GM23338 (cell line): ENCODE data around the gene MATR3. TPM values are rescaled to one million over a fixed set of nuclear protein-coding genes. Genes with fewer than 3 reads are reported as not detected.

Experiments used
- ATAC-seq: fragments of 200-7000 bp; cut with Tn5 transposase; 3 replicates; pipeline ENCODE4 v1.9.1; 2020
- DNase-seq: peaks from one replicate; pipeline ENCODE4 v3.0.0-alpha.2; 2015; ENCODE audit warnings: low spot score
- H2AFZ ChIP-seq: fragments of 200-600 bp; sonication (generic); 2 replicates; pipeline ENCODE4 v1.8.0; 2016; ENCODE audit warnings: antibody characterized with exemption, mild to moderate bottlenecking, moderate library complexity
- H3F3A ChIP-seq: fragments of 200-600 bp; sonication (generic); replicated peaks from 2 replicates; pipeline ENCODE4 v1.8.0; 2017; ENCODE audit warnings: antibody characterized with exemption, mixed run types, low read depth
- H3K27ac ChIP-seq: fragments of 200-600 bp; sonication (generic); 2 replicates; pipeline ENCODE4 v1.6.1; 2016; ENCODE audit warnings: low read depth
- H3K27me3 ChIP-seq: fragments of 200-600 bp; sonication (generic); 2 replicates; pipeline ENCODE4 v1.8.0; 2016; ENCODE audit warnings: mild to moderate bottlenecking, mixed run types, moderate library complexity; ENCODE audit not compliant: insufficient read depth
- H3K36me3 ChIP-seq: fragments of 200-600 bp; sonication (generic); 2 replicates; pipeline ENCODE4 v1.8.0; 2016; ENCODE audit warnings: mild to moderate bottlenecking; ENCODE audit not compliant: insufficient read depth
- H3K4me1 ChIP-seq: fragments of 200-600 bp; sonication (generic); 2 replicates; pipeline ENCODE4 v1.8.0; 2016; ENCODE audit warnings: mild to moderate bottlenecking, moderate library complexity; ENCODE audit not compliant: insufficient read depth
- H3K4me2 ChIP-seq: fragments of 200-600 bp; sonication (generic); 2 replicates; pipeline ENCODE4 v1.7.1; 2017; ENCODE audit warnings: mixed run types
- H3K4me3 ChIP-seq: fragments of 200-600 bp; sonication (generic); 2 replicates; pipeline ENCODE4 v1.6.1; 2016; ENCODE audit warnings: mixed run types
- H3K79me2 ChIP-seq: fragments of 200-600 bp; sonication (generic); replicated peaks from 2 replicates; pipeline ENCODE4 v1.8.0; 2017; ENCODE audit warnings: mild to moderate bottlenecking; ENCODE audit not compliant: insufficient read depth
- H3K9me2 ChIP-seq: fragments of 200-600 bp; sonication (generic); 2 replicates; pipeline ENCODE4 v1.8.0; 2017; ENCODE audit not compliant: insufficient read depth
- H4K20me1 ChIP-seq: fragments of 200-600 bp; sonication (generic); replicated peaks from 2 replicates; pipeline ENCODE4 v1.8.0; 2017; ENCODE audit warnings: mild to moderate bottlenecking; ENCODE audit not compliant: insufficient read depth
- H3K27ac Mint-ChIP-seq: 2 replicates; pipeline ENCODE4 v1.8.0; 2020; ENCODE audit warnings: inconsistent platforms, mild to moderate bottlenecking, moderate library complexity, mixed read lengths
- H3K27me3 Mint-ChIP-seq: 3 replicates; pipeline ENCODE4 v1.8.0; 2022; ENCODE audit warnings: low read depth, mild to moderate bottlenecking, moderate library complexity, mixed read lengths, inconsistent platforms; ENCODE audit not compliant: insufficient read depth, poor library complexity
- H3K36me3 Mint-ChIP-seq: 3 replicates; pipeline ENCODE4 v1.8.0; 2021; ENCODE audit warnings: low read depth, mild to moderate bottlenecking, inconsistent platforms, moderate library complexity, mixed read lengths
- H3K4me1 Mint-ChIP-seq: 3 replicates; pipeline ENCODE4 v1.8.0; 2020; ENCODE audit warnings: mild to moderate bottlenecking, inconsistent platforms, mixed read lengths
- H3K4me3 Mint-ChIP-seq: 3 replicates; pipeline ENCODE4 v1.8.0; 2021; ENCODE audit warnings: moderate library complexity, mild to moderate bottlenecking, inconsistent platforms, mixed read lengths
- H3K9me3 Mint-ChIP-seq: 3 replicates; pipeline ENCODE4 v1.8.0; 2020; ENCODE audit warnings: moderate library complexity, mild to moderate bottlenecking, inconsistent platforms, mixed read lengths
- JUNB ChIP-seq: IDR thresholded peaks from one replicate; pipeline ENCODE4 v1.6.1; 2016; ENCODE audit warnings: antibody characterized with exemption; ENCODE audit not compliant: unreplicated experiment
- NANOG ChIP-seq: IDR thresholded peaks from 2 replicates; pipeline ENCODE4 v1.6.1; 2016; ENCODE audit warnings: antibody characterized with exemption, borderline replicate concordance
- STAT1 ChIP-seq: IDR thresholded peaks from one replicate; pipeline ENCODE4 v1.6.1; 2016; ENCODE audit warnings: antibody characterized with exemption; ENCODE audit not compliant: unreplicated experiment
- ZNF462 ChIP-seq: fragments of 250-450 bp; sonication (Bioruptor Pico); IDR thresholded peaks from 2 replicates; pipeline ENCODE4 v1.5.0; 2020; ENCODE audit warnings: mild to moderate bottlenecking, moderate library complexity
- polyA plus RNA-seq: library from polyadenylated mRNA; unstranded; fragments of >200 nt; fragmentation: Nextera tagmentation; extraction: Ambion mirVana; gene quantifications from 2 replicates; pipeline ENCODE4 v1.2.1, GENCODE V29; 2016
- total RNA-seq: library from RNA; depleted of rRNA; stranded (reverse); fragments of >200 nt; shearing (Covaris generic); gene quantifications from 2 replicates; pipeline ENCODE4 v1.2.3, GENCODE V29; 2014

Gene MATR3
- total and polyA plus RNA-seq, 2 experiments from 2014 or later: 278 to 506 TPM

- peak overlapping the region; percentile 71; the same call in 1 of the 2 replicates for H3K4me2 ChIP-seq
- no peaks in the 10 kb centered on the region for H3K9me2 ChIP-seq
- DNase-seq: no peak
- Mint-ChIP-seq H3K27me3 (peaks cover 8% of the 10 kb centered on the region), H3K27ac (no peak overlapping the region), H3K4me1 (peaks cover 10% of the 10 kb centered on the region; the same call in 2 of the 3 replicates), H3K4me3 (no peak overlapping the region), H3K9me3 (no peaks in the 10 kb centered on the region), H3K36me3 (peaks cover 2% of the 10 kb centered on the region; the same call in 1 of the 3 replicates)
- H3K4me1 ChIP-seq: peaks cover 4% of the 10 kb centered on the region; the same call in 1 of the 2 replicates
- TF ChIP-seq NANOG (no peak), STAT1 (no peak), ZNF462 (CRISPR knock-in tag) (no peak)
- 0 out of 2 replicates have a peak overlapping the region, but pooled peaks have one; percentile 35 for H3K4me3 ChIP-seq
- ATAC-seq: no peak
- H3K27me3 ChIP-seq: no peaks in the 10 kb centered on the region
- no peak overlapping the region for H3K27ac ChIP-seq
- no peaks in the 10 kb centered on the region for H3K36me3 ChIP-seq
- no peak overlapping the region for H2AFZ ChIP-seq
- no peaks in the 10 kb centered on the region; the same call in 1 of the 2 replicates for H4K20me1 ChIP-seq
- H3K79me2 ChIP-seq: no peaks in the 10 kb centered on the region
- H3F3A ChIP-seq: no peaks in the 10 kb centered on the region; the same call in 1 of the 2 replicates
These were observed 85.4 kb downstream of the MATR3 start for GRCh38 chr5:139378941-139379361.

GRCh38 chr5:139379626-139380449 is 86.3 kb downstream of the MATR3 start:
- Histone ChIP-seq H3K4me3 (no peak overlapping the region), H3F3A (no peaks in the 10 kb centered on the region; the same call in 1 of the 2 replicates), H3K27me3 (no peaks in the 10 kb centered on the region), H3K79me2 (no peaks in the 10 kb centered on the region), H3K4me1 (peaks cover 4% of the 10 kb centered on the region; the same call in 1 of the 2 replicates), H2AFZ (no peak overlapping the region), H3K9me2 (no peaks in the 10 kb centered on the region), H3K4me2 (no peak overlapping the region), H4K20me1 (no peaks in the 10 kb centered on the region; the same call in 1 of the 2 replicates), H3K36me3 (no peaks in the 10 kb centered on the region), H3K27ac (no peak overlapping the region)
- H3K4me1 Mint-ChIP-seq: peaks cover 10% of the 10 kb centered on the region; the same call in 2 of the 3 replicates
- no peaks in the 10 kb centered on the region for H3K9me3 Mint-ChIP-seq
- ATAC-seq (no peak), DNase-seq (no peak)
- no peak overlapping the region for H3K4me3 Mint-ChIP-seq
- peaks cover 2% of the 10 kb centered on the region; the same call in 1 of the 3 replicates for H3K36me3 Mint-ChIP-seq
- H3K27ac Mint-ChIP-seq: no peak overlapping the region
- peaks cover 8% of the 10 kb centered on the region for H3K27me3 Mint-ChIP-seq
- no peak for TF ChIP-seq NANOG
- TF ChIP-seq JUNB: no peak
- no peak for TF ChIP-seq ZNF462 (CRISPR knock-in tag)
